GM18868 (cell line): ENCODE measurements around the gene MIB2.

Experiments
- ATAC-seq: cut with Tn5 transposase; IDR thresholded peaks from one replicate; pipeline ENCODE4 v1.9.1; 2021; ENCODE audit warnings: mild to moderate bottlenecking, moderate library complexity; ENCODE audit not compliant: unreplicated experiment

Gene MIB2

DNA sequence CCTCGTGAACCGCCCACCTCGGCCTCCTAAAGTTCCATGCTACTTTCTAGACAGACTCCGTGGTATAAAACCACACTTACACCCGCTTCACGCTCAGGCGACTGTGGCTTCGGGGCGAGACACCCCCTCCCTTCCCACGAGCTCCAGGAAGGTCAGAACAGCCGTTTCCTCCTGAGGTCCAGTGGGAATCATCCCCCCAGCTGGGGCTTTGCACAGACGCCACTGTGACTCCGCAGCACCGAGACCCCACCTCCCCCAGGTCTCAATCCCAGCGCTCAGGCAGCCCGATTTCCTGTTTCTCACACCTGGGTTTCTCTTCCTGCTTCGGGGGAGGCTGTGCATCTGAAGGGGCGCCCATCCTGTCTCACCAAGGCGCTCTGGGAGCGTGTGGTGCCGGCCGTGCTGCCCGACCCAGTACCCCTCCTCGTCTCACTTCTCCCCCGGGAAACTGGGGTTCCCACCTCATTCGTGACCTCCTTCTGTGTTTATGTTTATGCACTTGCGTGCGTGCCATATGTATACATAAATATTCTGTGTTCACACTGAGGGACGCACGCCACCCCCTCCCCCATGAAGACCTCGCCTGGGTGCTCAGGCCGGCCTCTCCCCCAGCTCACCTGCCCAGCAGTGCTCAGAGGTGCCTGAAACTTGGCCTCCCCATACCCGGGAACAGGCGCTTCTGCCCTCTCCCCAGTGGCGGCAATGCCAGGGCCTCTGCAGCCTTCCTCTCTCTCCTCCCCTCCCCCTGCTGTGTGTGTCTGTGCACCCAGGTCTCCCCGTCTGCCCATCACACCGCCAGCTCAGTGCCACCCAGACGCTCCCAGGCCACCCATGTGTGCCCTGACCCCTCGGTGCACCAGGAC is 62.6 kb downstream of the MIB2 start:
- peak; percentile 61 for ATAC-seq

DNA sequence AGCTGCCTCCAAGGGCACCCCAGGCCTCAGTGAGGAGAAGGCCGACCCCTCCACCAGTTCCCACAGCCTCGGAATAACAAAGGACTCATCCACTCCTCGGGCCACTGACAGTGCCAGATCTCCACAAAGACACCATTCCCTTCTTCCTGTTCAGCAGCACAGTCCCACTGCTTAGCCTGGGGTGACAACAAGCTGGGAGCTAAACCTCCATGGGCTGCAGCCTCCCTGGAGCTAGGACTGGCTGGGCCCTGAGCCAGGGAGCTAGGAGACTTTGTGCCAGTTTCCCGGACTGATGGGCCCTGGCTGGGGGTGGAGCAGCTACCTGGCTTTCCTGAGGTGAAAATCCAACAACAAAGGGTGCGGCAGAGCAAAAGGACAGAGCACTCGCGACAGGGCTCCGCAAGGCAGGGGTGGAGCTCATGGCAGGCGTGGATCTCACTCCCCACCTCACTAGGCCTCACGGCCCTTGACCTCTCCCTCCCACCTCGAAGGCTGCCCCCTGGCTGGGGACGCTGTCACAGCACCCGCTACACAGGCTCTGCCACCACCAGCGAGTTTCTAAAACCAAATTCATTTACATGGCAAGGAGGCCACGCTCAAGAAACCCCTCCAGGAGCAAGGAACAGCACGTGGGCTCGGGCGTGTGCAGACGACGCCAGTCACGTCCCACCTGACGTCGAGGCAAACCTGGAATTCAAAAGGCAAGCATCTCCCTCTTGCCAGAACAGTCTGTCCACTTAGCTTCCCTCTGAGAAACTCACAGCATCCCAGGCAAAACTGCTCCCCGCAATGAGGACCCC is 63.5 kb downstream of the MIB2 start:
- peak; percentile 37 for ATAC-seq
